GM15510 (cell line): ENCODE measurements around the gene NOL4L.

Experiments used
- POLR2A ChIP-seq: IDR thresholded peaks from 3 replicates; pipeline ENCODE4 v1.6.1; 2011; ENCODE audit warnings: borderline replicate concordance; ENCODE audit not compliant: insufficient read length; ENCODE audit errors: extremely low read depth

NOL4L gene

GRCh38 chr20:32607727-32608663 is 22.9 kb upstream of the NOL4L start:
- TF ChIP-seq POLR2A: no peak

GRCh38 chr20:32607324-32607723 is 22.2 kb upstream of the NOL4L start:
- no peak for TF ChIP-seq POLR2A

GRCh38 chr20:32606790-32607189 is 21.7 kb upstream of the NOL4L start:
- no peak for TF ChIP-seq POLR2A

GRCh38 chr20:32606107-32606506 is 21.0 kb upstream of the NOL4L start:
- no peak for TF ChIP-seq POLR2A

GRCh38 chr20:32605167-32605656 is 20.1 kb upstream of the NOL4L start:
- TF ChIP-seq POLR2A: no peak

- TF ChIP-seq POLR2A: no peak
These were observed 18.1 kb upstream of the NOL4L start for GRCh38 chr20:32603046-32603726.

- no peak for TF ChIP-seq POLR2A
These were observed 17.1 kb upstream of the NOL4L start for GRCh38 chr20:32602273-32602672.

GRCh38 chr20:32600681-32601237 is 15.6 kb upstream of the NOL4L start:
- TF ChIP-seq POLR2A: no peak

GRCh38 chr20:32599783-32600340 is 14.7 kb upstream of the NOL4L start:
- no peak for TF ChIP-seq POLR2A

GRCh38 chr20:32598606-32599005 is 13.5 kb upstream of the NOL4L start:
- TF ChIP-seq POLR2A: no peak

GRCh38 chr20:32597714-32598113 is 12.6 kb upstream of the NOL4L start:
- TF ChIP-seq POLR2A: no peak

GRCh38 chr20:32596681-32597252 is 11.6 kb upstream of the NOL4L start:
- no peak for TF ChIP-seq POLR2A

GRCh38 chr20:32595143-32595542 is 10.0 kb upstream of the NOL4L start:
- TF ChIP-seq POLR2A: no peak

GRCh38 chr20:32594204-32594603 is 9.1 kb upstream of the NOL4L start:
- no peak for TF ChIP-seq POLR2A

- no peak for TF ChIP-seq POLR2A
These were observed 6.9 kb upstream of the NOL4L start for GRCh38 chr20:32592022-32592421.

GRCh38 chr20:32589769-32590168 is 4.6 kb upstream of the NOL4L start:
- TF ChIP-seq POLR2A: no peak

GRCh38 chr20:32589256-32589655 is 4.1 kb upstream of the NOL4L start:
- TF ChIP-seq POLR2A: no peak
